MCF 10A (cell line): Measurements from ENCODE around the gene CCDC152. TPM values are rescaled to one million over a fixed set of nuclear protein-coding genes. Genes with fewer than 3 reads are reported as not detected.
A peak's percentile ranks its signal among the peaks of the same experiment; 100 is the strongest.

Experiments
- BruUV-seq: library from RNA; stranded (reverse); fragments of 400-500 nt; replicated peaks from 2 replicates; lab custom pipeline; 2021; lab: Mats Ljungman, UMichigan
- CTCF ChIA-PET: fragments of 300-600 bp; sonication (Branson Sonifier 250); formaldehyde crosslinking; extraction: SDS; loops from one replicate; lab custom pipeline; 2021; ENCODE audit warnings: antibody characterized with exemption, inconsistent platforms; lab: Yijun Ruan, JAX
- POLR2A ChIA-PET: fragments of 300-600, 350-650 bp; sonication (Branson Sonifier 250); formaldehyde crosslinking; extraction: SDS; loops from one replicate; lab custom pipeline; 2020; ENCODE audit warnings: antibody characterized with exemption, inconsistent platforms; lab: Yijun Ruan, JAX
- DNase-seq: peaks from one replicate; pipeline ENCODE4 v3.0.0-alpha.2; 2018; ENCODE audit not compliant: unreplicated experiment
- H3K27ac Mint-ChIP-seq: one replicate; pipeline ENCODE4 v1.8.0; 2022; ENCODE audit warnings: mild to moderate bottlenecking, low read depth, mixed read lengths; ENCODE audit not compliant: unreplicated experiment
- H3K27me3 Mint-ChIP-seq: one replicate; pipeline ENCODE4 v1.8.0; 2022; ENCODE audit warnings: mixed read lengths; ENCODE audit not compliant: insufficient read depth, unreplicated experiment
- H3K36me3 Mint-ChIP-seq: one replicate; pipeline ENCODE4 v1.8.0; 2022; ENCODE audit warnings: mild to moderate bottlenecking, moderate library complexity, mixed read lengths; ENCODE audit not compliant: insufficient read depth, unreplicated experiment
- H3K4me1 Mint-ChIP-seq: one replicate; pipeline ENCODE4 v1.8.0; 2022; ENCODE audit warnings: mixed read lengths; ENCODE audit not compliant: insufficient read depth, unreplicated experiment
- H3K4me3 Mint-ChIP-seq: one replicate; pipeline ENCODE4 v1.8.0; 2022; ENCODE audit warnings: mild to moderate bottlenecking, moderate library complexity, mixed read lengths; ENCODE audit not compliant: unreplicated experiment
- H3K9me3 Mint-ChIP-seq: one replicate; pipeline ENCODE4 v1.8.0; 2022; ENCODE audit warnings: mixed read lengths; ENCODE audit not compliant: unreplicated experiment
- CTCF ChIP-seq: fragments of 200-600 bp; IDR thresholded peaks from one replicate; pipeline ENCODE4 v1.8.0; 2022; ENCODE audit warnings: antibody characterized with exemption, mild to moderate bottlenecking; ENCODE audit not compliant: unreplicated experiment
- intact Hi-C: fragments of 100-400 bp; cut with micrococcal nuclease; formaldehyde crosslinking; loops from 2 replicates; pipeline ENCODE4 v1.14.1; 2022
- total RNA-seq: library from RNA; stranded (reverse); gene quantifications from 2 replicates; pipeline ENCODE4 v1.2.3, GENCODE V29; 2022

Gene CCDC152
- total RNA-seq, 1 experiment from 2014 or later: not detected

DNA sequence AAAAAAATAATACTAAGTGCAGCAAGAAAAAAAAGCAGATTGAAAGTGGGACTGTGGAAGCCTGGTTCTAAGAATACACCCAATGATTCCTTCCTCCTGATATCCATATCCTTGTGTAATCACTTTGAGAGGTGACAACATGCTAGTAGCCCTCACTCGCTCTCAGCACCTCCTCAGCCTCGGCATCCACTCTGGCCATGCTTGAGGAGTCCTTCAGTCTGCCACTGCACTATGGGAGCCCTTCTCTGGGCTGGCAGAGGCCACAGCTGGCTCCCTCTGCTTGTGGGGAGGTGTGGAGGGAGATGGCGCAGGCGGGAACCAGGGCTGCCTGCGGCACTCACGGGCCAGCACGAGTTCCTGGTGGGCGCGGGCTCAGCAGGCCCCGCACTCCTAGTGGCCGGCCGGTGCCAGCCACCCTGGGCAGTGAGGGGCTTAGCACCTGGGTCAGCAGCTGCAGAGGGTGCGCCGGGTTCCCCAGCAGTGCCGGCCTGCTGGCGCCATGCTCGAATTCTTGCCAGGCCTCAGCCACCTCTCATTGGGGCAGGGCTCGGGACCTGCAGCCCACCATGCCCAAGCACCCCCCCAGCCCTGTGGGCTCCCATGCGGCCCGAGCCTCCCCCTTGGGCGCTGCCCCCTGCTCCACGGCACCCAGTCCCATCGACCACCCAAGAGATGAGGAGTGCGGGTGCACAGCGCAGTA is 79.6 kb downstream of the CCDC152 start:
- Mint-ChIP-seq H3K27ac (no peak overlapping the region), H3K36me3 (no peaks in the 10 kb centered on the region), H3K4me3 (no peak overlapping the region), H3K9me3 (no peaks in the 10 kb centered on the region), H3K4me1 (peaks cover 14% of the 10 kb centered on the region), H3K27me3 (no peaks in the 10 kb centered on the region)
- DNase-seq: no peak
- ChIA-PET CTCF (interaction anchor here (0.6 to 1.3 kb wide), 6 partner anchors 10 to 364 kb away, joined by 3 to 6 read pairs (median 3); no protein-coding TSS in a partner anchor), POLR2A (interaction anchor here (0.6 kb wide), 1 partner anchor 25 kb away, joined by 3 read pairs; the partner anchor contains the start of gene SELENOP)
- intact Hi-C loops: no loop called here
- BruUV-seq: no TSS peak
- no peak for TF ChIP-seq CTCF

DNA sequence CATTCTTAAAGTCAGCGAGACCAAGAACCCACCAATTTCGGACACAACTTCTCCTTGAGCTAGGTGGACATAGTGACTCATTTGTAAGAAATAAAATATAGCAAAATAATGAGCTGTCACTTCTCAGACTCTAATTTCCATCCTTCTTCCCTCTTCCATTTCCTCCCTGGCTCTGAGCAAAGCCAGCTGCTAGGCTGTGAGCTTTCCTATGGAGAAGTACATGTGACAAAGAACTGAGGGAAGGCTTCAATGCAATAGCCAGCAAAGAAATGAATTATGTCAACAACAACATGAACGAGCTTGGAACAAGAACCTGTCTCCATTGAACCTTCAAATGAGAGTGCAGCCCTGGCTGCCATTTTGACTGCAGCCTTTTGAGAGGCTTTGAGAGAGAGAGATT is 81.0 kb downstream of the CCDC152 start:
- TF ChIP-seq CTCF: no peak
- peaks cover 14% of the 10 kb centered on the region for H3K4me1 Mint-ChIP-seq
- CTCF ChIA-PET: interaction anchor here (1.3 kb wide), 1 partner anchor 51 kb away, joined by 6 read pairs; no protein-coding TSS in a partner anchor
- DNase-seq: no peak
- H3K36me3 Mint-ChIP-seq: no peaks in the 10 kb centered on the region
- POLR2A ChIA-PET: interaction anchor here (1.4 to 4.7 kb wide), 2 partner anchors 13 to 26 kb away, joined by 4 to 61 read pairs; partner anchors contain the start of gene SELENOP
- BruUV-seq: no TSS peak
- no peak overlapping the region for H3K4me3 Mint-ChIP-seq
- H3K9me3 Mint-ChIP-seq: no peaks in the 10 kb centered on the region
- H3K27me3 Mint-ChIP-seq: no peaks in the 10 kb centered on the region
- intact Hi-C loops: no loop called here
- H3K27ac Mint-ChIP-seq: no peak overlapping the region

DNA sequence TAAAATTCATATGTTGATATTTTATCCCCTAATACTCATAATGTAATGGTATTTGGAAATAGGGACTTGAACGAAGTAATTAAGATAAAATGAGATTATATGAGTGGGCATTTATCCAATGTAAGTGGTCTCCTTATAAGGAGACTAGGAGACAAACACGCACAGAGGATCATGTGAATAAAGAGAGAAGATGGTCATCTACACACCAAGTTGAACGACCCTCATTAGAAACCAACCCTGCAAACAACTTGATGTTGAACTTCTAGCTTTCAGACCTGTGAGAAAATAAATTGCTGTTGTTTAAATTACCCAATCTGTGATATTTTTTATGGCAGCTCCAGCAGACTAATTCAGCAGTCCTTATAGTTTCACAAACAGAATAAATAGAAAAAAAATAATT is 82.6 kb downstream of the CCDC152 start:
- ChIA-PET CTCF (no interaction called here), POLR2A (interaction anchor here (1.2 to 4.7 kb wide), 3 partner anchors 14 to 28 kb away, joined by 4 to 61 read pairs (median 18); partner anchors contain the start of gene SELENOP)
- DNase-seq: no peak
- Mint-ChIP-seq H3K9me3 (no peaks in the 10 kb centered on the region), H3K27me3 (no peaks in the 10 kb centered on the region), H3K4me3 (no peak overlapping the region), H3K27ac (no peak overlapping the region), H3K4me1 (peaks cover 27% of the 10 kb centered on the region), H3K36me3 (no peaks in the 10 kb centered on the region)
- no TSS peak for BruUV-seq
- no peak for TF ChIP-seq CTCF
- intact Hi-C loops: no loop called here

DNA sequence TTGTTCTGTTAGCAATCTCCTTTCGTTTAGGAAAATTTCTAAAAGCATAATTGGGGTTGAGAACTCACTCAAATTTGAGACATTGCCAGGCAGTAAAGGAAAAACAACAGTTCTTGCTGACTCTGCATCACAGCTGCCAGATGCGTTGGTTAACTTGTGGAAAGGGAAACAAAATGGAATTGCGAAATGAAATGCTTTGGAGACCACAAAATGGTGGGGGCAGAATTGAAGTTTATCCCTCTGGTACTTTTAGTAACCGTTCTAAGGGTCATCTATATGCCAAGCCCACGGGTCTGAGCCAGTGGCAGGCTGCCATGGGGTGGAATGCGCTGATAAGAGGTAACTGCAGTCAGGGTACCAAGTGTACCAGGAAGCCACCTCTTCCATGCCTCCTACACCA is 83.7 kb downstream of the CCDC152 start:
- Mint-ChIP-seq H3K4me3 (peak overlapping the region; percentile 35), H3K36me3 (no peaks in the 10 kb centered on the region), H3K27ac (peak overlapping the region; percentile 81), H3K9me3 (no peaks in the 10 kb centered on the region), H3K27me3 (no peaks in the 10 kb centered on the region), H3K4me1 (peaks cover 27% of the 10 kb centered on the region)
- ChIA-PET POLR2A (interaction anchor here (0.6 to 4.7 kb wide), 13 partner anchors 9 to 936 kb away, joined by 3 to 61 read pairs (median 4); partner anchors contain the start of genes RIMOC1 and SELENOP), CTCF (interaction anchor here (0.6 to 1.9 kb wide), 6 partner anchors 13 to 1430 kb away, joined by 3 to 8 read pairs (median 4); partner anchors contain the start of gene SELENOP)
- DNase-seq: peak; percentile 88
- no peak for TF ChIP-seq CTCF
- intact Hi-C loops: no loop called here
- no TSS peak for BruUV-seq
